ENCODE measurements around the gene AGBL1. TPM values are rescaled to one million over a fixed set of nuclear protein-coding genes. Genes with fewer than 3 reads are reported as not detected.

Gene AGBL1
- total RNA-seq, 1 donor from 2014 or later, result not detected

- no peak for DNase-seq (ENCODE audit: extremely low spot score, unreplicated experiment)
- H3K4me3 Mint-ChIP-seq (ENCODE audit: unreplicated experiment), result no peak overlapping the region
- no peak overlapping the region for H3K27ac Mint-ChIP-seq (ENCODE audit: unreplicated experiment)
- no peak for TF ChIP-seq CTCF (IDR thresholded peaks at IDR 0.05)
- no peaks in the 10 kb centered on the region for H3K36me3 Mint-ChIP-seq (ENCODE audit: unreplicated experiment)
- no peaks in the 10 kb centered on the region for H3K27me3 Mint-ChIP-seq (ENCODE audit: unreplicated experiment)
- H3K9me3 Mint-ChIP-seq (ENCODE audit: unreplicated experiment), result peaks cover 20% of the 10 kb centered on the region
- no peaks in the 10 kb centered on the region for H3K4me1 Mint-ChIP-seq (ENCODE audit: unreplicated experiment)
These were observed 621.4 kb downstream of the AGBL1 start for GRCh38 chr15:86700864-86701610.

GRCh38 chr15:86701611-86701963 is 621.9 kb downstream of the AGBL1 start:
- H3K36me3 Mint-ChIP-seq (ENCODE audit: unreplicated experiment), result no peaks in the 10 kb centered on the region
- no peaks in the 10 kb centered on the region for H3K27me3 Mint-ChIP-seq (ENCODE audit: unreplicated experiment)
- no peak overlapping the region for H3K4me3 Mint-ChIP-seq (ENCODE audit: unreplicated experiment)
- no peak overlapping the region for H3K27ac Mint-ChIP-seq (ENCODE audit: unreplicated experiment)
- no peaks in the 10 kb centered on the region for H3K4me1 Mint-ChIP-seq (ENCODE audit: unreplicated experiment)
- TF ChIP-seq CTCF (IDR thresholded peaks at IDR 0.05), result no peak
- H3K9me3 Mint-ChIP-seq (ENCODE audit: unreplicated experiment), result peaks cover 16% of the 10 kb centered on the region
- no peak for DNase-seq (ENCODE audit: extremely low spot score, unreplicated experiment)

GRCh38 chr15:86706813-86707212 is 627.1 kb downstream of the AGBL1 start:
- Mint-ChIP-seq H3K27me3 (ENCODE audit: unreplicated experiment) (no peaks in the 10 kb centered on the region), H3K4me3 (ENCODE audit: unreplicated experiment) (no peak overlapping the region), H3K36me3 (ENCODE audit: unreplicated experiment) (no peaks in the 10 kb centered on the region), H3K4me1 (ENCODE audit: unreplicated experiment) (no peaks in the 10 kb centered on the region), H3K9me3 (ENCODE audit: unreplicated experiment) (peaks cover 15% of the 10 kb centered on the region), H3K27ac (ENCODE audit: unreplicated experiment) (no peak overlapping the region)
- no peak for DNase-seq (ENCODE audit: extremely low spot score, unreplicated experiment)
- TF ChIP-seq CTCF (IDR thresholded peaks at IDR 0.05), result no peak

GRCh38 chr15:86711476-86711875 is 631.8 kb downstream of the AGBL1 start:
- Mint-ChIP-seq H3K4me3 (ENCODE audit: unreplicated experiment) (no peak overlapping the region), H3K4me1 (ENCODE audit: unreplicated experiment) (no peaks in the 10 kb centered on the region), H3K27me3 (ENCODE audit: unreplicated experiment) (no peaks in the 10 kb centered on the region), H3K27ac (ENCODE audit: unreplicated experiment) (no peak overlapping the region), H3K9me3 (ENCODE audit: unreplicated experiment) (peaks cover 8% of the 10 kb centered on the region), H3K36me3 (ENCODE audit: unreplicated experiment) (no peaks in the 10 kb centered on the region)
- TF ChIP-seq CTCF (IDR thresholded peaks at IDR 0.05), result no peak
- DNase-seq (ENCODE audit: extremely low spot score, unreplicated experiment), result no peak

GRCh38 chr15:86714241-86714640 is 634.6 kb downstream of the AGBL1 start:
- H3K27ac Mint-ChIP-seq (ENCODE audit: unreplicated experiment), result no peak overlapping the region
- TF ChIP-seq CTCF (IDR thresholded peaks at IDR 0.05), result no peak
- H3K27me3 Mint-ChIP-seq (ENCODE audit: unreplicated experiment), result no peaks in the 10 kb centered on the region
- no peak overlapping the region for H3K4me3 Mint-ChIP-seq (ENCODE audit: unreplicated experiment)
- H3K9me3 Mint-ChIP-seq (ENCODE audit: unreplicated experiment), result peaks cover 14% of the 10 kb centered on the region
- no peak for DNase-seq (ENCODE audit: extremely low spot score, unreplicated experiment)
- no peaks in the 10 kb centered on the region for H3K4me1 Mint-ChIP-seq (ENCODE audit: unreplicated experiment)
- H3K36me3 Mint-ChIP-seq (ENCODE audit: unreplicated experiment), result no peaks in the 10 kb centered on the region

Measured in osteocyte (in vitro differentiated cells).